GM19455 (cell line): ENCODE measurements around the gene RET.
A peak's percentile ranks its signal among the peaks of the same experiment; 100 is the strongest.

Experiments
- ATAC-seq: cut with Tn5 transposase; IDR thresholded peaks from one replicate; pipeline ENCODE4 v1.9.1; 2021; ENCODE audit not compliant: unreplicated experiment

RET gene

GRCh38 chr10:43160921-43161255 lies 84.0 kb downstream of the RET start:
- peak; percentile 70 for ATAC-seq

GRCh38 chr10:43162604-43163003 lies 85.7 kb downstream of the RET start:
- no peak for ATAC-seq

GRCh38 chr10:43166207-43166879 lies 89.5 kb downstream of the RET start:
- no peak for ATAC-seq

- peak; percentile 63 for ATAC-seq
These were observed 90.1 kb downstream of the RET start for GRCh38 chr10:43166880-43167497.

- no peak for ATAC-seq
These were observed 90.6 kb downstream of the RET start for GRCh38 chr10:43167498-43167889.

GRCh38 chr10:43170491-43170890 lies 93.6 kb downstream of the RET start:
- no peak for ATAC-seq

GRCh38 chr10:43172645-43173044 lies 95.8 kb downstream of the RET start:
- ATAC-seq = no peak

- no peak for ATAC-seq
These were observed 96.3 kb downstream of the RET start for GRCh38 chr10:43173120-43173519.

GRCh38 chr10:43174969-43175368 lies 98.1 kb downstream of the RET start:
- ATAC-seq = no peak

- ATAC-seq = no peak
These were observed 99.4 kb downstream of the RET start for GRCh38 chr10:43176271-43176670.

GRCh38 chr10:43177595-43177994 lies 100.7 kb downstream of the RET start:
- no peak for ATAC-seq
